GM12892 (cell line): Measurements from ENCODE around the gene CYTH1.

ENCODE experiments used
- DNase-seq: peaks from one replicate; pipeline ENCODE4 v3.0.0; 2011; ENCODE audit not compliant: insufficient read length
- FAIRE-seq: peaks from 2 replicates; lab custom pipeline; 2011; peaks lifted over from hg19 to GRCh38; lab: Jason Lieb, UNC
- POLR2A ChIP-seq: IDR thresholded peaks from 2 replicates; pipeline ENCODE4 v1.6.1; 2011; ENCODE audit warnings: low read depth, low read length, control low read depth
- POLR2AphosphoS5 ChIP-seq: IDR thresholded peaks from 2 replicates; pipeline ENCODE4 v1.6.1; 2011; ENCODE audit warnings: low read depth, low read length, control low read depth
- TAF1 ChIP-seq: IDR thresholded peaks from 2 replicates; pipeline ENCODE4 v1.6.1; 2011; ENCODE audit warnings: low read depth, mild to moderate bottlenecking, control low read depth, low read length, borderline replicate concordance

The CYTH1 gene

GRCh38 chr17:78725448-78726021, 56.5 kb downstream of the CYTH1 start:
- DNase-seq = no peak
- 0 out of 2 replicates have a peak, but pooled peaks have one; percentile 33 for TF ChIP-seq POLR2A
- no peak for TF ChIP-seq POLR2AphosphoS5
- no peak for TF ChIP-seq TAF1
- peak; percentile 78 for FAIRE-seq

GRCh38 chr17:78724999-78725398, 57.1 kb downstream of the CYTH1 start:
- no peak for FAIRE-seq
- no peak for TF ChIP-seq TAF1
- no peak for TF ChIP-seq POLR2A
- no peak for TF ChIP-seq POLR2AphosphoS5
- no peak for DNase-seq

GRCh38 chr17:78724544-78724943, 57.5 kb downstream of the CYTH1 start:
- TF ChIP-seq POLR2AphosphoS5 = no peak
- no peak for TF ChIP-seq TAF1
- no peak for TF ChIP-seq POLR2A
- DNase-seq (no peak), FAIRE-seq (no peak)

DNA sequence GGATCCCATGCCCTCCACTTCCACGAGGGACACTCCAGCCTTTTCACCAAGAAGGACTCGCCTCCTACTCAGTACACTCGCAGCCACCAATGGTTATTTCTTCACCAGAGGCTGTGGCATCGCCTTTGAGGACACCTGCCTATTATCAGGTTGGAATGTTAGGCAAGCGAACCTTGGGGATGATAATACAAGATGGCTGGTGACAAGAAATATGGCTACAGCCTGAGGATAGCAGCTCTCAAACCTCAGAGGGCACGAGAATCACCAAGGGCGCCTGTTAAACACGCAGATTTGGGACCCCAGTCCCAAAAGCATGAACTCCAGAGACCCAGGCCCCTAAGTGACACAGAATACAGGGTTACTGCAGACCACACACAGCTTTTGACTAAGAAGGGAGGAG, 58.1 kb downstream of the CYTH1 start:
- DNase-seq = no peak
- peak; percentile 42 for FAIRE-seq
- TF ChIP-seq TAF1 (no peak), POLR2AphosphoS5 (peak; percentile 17; the same call in 1 of the 2 replicates), POLR2A (no peak)

DNA sequence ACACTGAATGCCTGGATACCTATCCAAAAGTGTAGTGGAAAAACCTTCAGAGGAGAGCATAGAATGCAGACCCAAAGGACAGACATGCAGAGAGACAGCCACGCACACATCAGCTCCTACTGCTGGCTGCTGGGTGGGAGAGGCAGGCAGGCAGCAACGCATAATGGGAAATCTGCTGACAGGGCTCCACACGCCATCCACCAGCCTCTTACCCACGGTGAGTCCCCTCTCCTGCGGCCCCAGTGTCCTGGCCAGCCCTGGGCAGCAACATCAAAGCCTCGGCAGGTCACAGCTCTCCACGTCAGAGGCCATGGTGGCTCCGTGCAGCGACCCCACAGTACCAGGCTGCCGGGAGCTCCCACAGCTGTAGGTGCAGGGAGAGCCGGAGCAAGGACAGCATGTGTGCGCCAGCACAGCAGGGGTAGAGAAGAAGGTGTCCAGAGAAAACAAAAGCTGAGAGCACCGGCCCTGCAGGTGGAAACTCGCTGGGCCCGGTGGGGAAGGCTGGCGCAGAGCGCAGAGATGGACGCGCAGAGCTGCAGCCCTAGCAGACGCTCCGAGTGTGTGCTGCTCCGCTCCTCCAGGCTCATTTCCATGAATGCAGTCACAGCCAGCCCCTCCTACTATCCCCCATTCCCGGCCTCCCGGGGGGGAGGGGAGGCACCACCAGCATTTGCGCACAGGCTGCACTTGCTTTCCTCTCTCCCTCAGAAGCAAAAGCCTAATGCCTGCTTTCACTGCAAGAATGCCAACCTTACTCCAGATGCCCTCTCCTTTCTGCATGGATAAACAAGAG, 58.9 kb downstream of the CYTH1 start:
- TF ChIP-seq TAF1 (no peak), POLR2A (no peak), POLR2AphosphoS5 (no peak; the same call in 1 of the 2 replicates)
- DNase-seq (no peak), FAIRE-seq (no peak)

DNA sequence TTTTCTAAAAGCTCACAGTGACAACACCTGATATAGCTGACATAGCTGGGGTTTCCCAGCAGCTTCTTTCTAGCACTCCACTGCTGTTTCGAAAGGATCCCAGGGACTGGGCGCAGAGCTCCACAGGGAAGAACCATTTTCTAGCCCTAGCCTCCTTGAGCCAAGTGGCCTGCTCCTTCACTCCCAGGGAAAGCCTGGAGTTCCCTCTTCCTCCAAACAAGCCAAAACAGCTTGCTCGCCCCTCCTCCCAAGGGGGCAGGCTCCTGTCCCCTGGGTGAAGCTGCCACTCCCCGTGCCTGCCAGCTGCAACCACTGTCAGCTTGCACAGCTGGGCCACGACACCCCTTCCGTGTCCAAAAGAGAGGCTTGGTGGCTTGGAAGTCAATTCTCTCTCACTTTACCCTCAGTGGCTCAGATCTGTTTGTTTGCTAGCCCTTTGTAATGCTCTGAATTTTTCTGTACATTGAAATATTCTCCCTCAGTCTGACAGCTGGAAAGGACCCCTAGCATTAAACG, 59.8 kb downstream of the CYTH1 start:
- DNase-seq (no peak), FAIRE-seq (peak; percentile 74)
- no peak for TF ChIP-seq TAF1
- no peak for TF ChIP-seq POLR2AphosphoS5
- TF ChIP-seq POLR2A = peak; percentile 26; the same call in 1 of the 2 replicates

DNA sequence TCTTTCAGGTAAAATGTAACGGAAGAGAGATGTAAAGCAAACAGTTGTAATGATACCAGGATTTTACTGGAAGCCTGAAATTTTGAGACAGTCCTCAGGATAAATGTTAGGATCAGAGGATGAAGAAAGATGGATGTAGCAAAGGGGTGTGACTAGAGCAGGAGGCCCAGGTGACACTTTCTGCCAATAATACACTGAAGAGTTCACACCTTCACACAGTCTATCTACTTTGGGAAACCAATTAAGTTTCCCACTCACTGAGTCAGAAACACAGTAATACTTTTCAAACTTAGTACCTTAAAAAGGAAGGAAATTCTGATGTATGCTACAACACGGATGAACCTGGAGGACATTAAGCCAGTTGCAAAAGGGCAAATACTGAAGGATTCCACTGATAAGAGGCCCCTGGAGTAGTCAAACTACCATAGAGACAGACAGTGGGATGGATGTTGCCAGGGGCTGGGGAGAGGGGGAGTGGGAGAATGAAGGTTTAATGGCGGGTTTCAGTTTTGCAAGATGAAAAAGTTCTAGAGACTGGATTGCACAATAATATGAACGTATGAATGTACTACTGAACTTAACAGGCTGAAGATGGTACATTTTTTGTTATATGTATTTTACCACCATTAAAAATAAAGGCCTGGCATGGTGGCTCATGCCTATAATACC, 62.3 kb downstream of the CYTH1 start:
- TF ChIP-seq POLR2AphosphoS5 = no peak
- no peak for TF ChIP-seq POLR2A
- no peak for TF ChIP-seq TAF1
- no peak for FAIRE-seq
- no peak for DNase-seq

DNA sequence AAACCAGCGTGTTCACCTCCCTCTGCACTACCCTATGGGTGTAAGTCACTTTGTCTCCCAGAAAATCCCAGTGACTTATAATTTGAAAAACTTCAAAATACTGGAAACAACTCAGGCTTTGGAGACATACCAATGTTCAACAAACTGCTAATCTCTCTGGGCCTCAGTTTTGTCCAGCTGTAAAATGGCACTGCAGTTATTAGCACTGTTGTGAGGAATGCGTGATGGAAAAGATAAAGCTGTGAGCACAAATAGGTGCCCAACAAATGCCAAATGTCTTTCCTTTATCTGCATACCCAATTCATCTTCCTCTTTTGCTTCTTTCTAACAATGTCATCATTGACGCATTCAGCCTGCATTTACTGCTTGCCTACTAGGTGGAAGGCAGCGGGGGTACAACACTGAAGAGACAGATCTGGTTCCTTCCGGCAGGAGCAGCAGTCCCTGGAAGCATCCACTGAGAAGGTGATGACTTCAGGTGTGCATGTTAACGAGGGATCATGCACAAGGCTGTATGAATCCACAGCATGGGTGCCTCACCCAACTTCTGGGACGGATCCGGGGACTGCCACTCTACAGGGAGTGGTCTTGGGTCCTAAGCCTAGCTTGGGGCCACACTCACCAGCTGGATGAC, 63.4 kb downstream of the CYTH1 start:
- TF ChIP-seq TAF1 (no peak), POLR2AphosphoS5 (no peak), POLR2A (no peak)
- FAIRE-seq (peak; percentile 67), DNase-seq (no peak)

DNA sequence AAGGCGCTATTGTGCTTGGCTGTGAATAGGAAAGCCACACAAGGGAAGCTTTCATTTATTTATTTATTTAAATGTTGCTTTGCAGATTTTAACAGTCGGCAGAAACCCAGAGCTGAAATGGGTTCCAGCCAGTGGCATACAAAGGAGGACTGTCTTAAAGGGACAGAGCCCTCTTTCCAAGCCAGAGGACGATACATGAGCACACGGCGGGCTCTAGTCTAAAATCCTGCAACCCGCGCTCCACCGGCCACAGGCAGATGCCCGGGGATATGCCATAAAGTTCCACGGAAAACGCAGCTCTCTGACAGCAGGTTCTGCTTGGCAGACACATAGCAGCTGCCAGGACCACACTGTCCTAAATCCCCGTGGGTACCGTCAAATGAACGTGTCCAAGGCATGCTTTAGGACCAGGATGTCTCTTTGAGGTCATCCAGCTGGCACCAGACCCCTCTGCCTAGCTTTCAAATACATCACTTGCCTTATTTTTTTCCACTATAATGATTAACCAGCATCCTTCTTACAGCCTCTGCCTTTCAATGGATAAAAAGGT, 64.6 kb downstream of the CYTH1 start:
- no peak for TF ChIP-seq POLR2AphosphoS5
- no peak for TF ChIP-seq POLR2A
- TF ChIP-seq TAF1 = no peak
- DNase-seq (no peak), FAIRE-seq (peak; percentile 80)

GRCh38 chr17:78716814-78717393, 65.2 kb downstream of the CYTH1 start:
- FAIRE-seq (peak; percentile 76), DNase-seq (no peak)
- no peak for TF ChIP-seq TAF1
- peak; percentile 58 for TF ChIP-seq POLR2A
- peak; percentile 19; the same call in 1 of the 2 replicates for TF ChIP-seq POLR2AphosphoS5

- TF ChIP-seq TAF1 (no peak), POLR2AphosphoS5 (no peak), POLR2A (no peak)
- FAIRE-seq = no peak
- DNase-seq = no peak
These were observed 65.8 kb downstream of the CYTH1 start for GRCh38 chr17:78716292-78716691.
